ENCODE measurements around the gene PDE6G.

PDE6G gene

GRCh38 chr17:81687770-81688541 lies 31.6 kb upstream of the PDE6G start:
- no peak for DNase-seq

GRCh38 chr17:81686614-81687013 lies 30.3 kb upstream of the PDE6G start:
- no peak for DNase-seq

DNA sequence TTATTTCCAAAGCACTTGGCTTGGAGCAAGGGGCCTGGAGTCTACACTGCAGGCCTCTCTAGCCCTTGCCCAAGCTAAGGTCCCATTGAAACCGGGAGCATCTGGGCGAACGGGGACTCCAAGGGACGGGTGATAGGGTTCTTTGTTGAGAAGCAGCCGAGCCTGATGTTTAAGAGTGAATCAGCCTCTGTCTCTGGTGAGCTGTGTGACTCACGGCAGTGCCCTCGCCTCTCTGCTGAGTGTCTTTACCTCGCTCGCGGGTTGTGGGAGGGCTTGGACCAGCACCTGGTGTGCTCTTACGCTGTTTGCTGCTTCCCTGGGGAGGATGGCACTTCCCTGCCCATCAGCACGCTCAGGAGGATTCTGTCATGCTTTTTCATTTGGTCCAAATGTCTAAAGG lies 28.8 kb upstream of the PDE6G start:
- DNase-seq, result peak; percentile 41

DNA sequence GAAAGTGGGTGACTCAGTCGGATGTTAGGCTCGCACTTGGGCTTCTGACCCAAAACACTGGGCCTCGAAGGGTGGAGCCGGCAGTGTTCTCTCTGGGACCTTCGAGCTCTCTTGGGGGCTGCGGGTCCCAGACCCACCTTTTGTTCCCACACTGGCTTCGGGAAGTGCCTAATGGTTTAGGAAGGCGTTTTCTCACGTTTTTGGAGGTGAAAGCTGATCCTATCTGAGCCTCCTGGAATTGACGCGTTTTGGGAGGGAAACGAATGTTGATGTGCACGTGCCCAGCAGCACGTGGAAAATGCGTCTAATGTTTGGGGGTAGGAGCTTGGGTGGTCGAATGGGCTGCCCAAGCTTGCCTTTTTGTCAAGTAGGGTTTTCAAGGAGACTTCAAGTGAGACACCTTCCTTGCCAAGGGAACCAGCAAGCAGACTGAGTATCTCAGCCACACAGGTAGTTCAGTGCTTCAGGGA lies 28.1 kb upstream of the PDE6G start:
- DNase-seq, result no peak

GRCh38 chr17:81683584-81684441 lies 27.5 kb upstream of the PDE6G start, which contains the start of the genes ARL16 and HGS:
Gene ARL16 (minus strand): TSS chr17:81683797. CDS start chr17:81683753, 44 bp downstream.
Gene HGS (plus strand): TSS chr17:81684011. CDS start chr17:81684067, 56 bp downstream.
- DNase-seq, result peak; percentile 100

- no peak for DNase-seq
These were observed 26.9 kb upstream of the PDE6G start for GRCh38 chr17:81683208-81683583.

- DNase-seq, result no peak
These were observed 26.3 kb upstream of the PDE6G start for GRCh38 chr17:81682565-81683207.

- no peak for DNase-seq
These were observed 25.3 kb upstream of the PDE6G start for GRCh38 chr17:81681672-81682071.

DNA sequence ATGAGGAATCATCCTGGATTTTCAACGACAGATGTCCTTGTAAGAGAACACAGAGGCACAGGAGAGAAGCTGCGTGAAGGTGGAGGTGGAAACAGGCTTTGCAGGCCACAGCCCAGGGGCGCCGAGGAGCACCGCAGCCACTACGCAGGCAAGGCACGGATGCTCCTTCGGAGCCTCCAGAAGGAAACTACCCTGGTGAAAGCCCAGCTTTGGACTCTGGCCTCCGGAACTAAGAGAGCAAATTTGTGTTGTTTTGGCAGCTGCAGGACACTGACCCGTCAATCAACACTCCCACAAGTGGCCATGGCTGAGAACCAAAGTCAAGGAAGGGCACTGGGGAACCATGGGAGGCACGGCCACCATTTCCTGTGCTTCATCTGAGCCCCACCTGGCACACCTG lies 23.8 kb upstream of the PDE6G start:
- no peak for DNase-seq

GRCh38 chr17:81676906-81677305 lies 20.6 kb upstream of the PDE6G start:
- DNase-seq, result no peak

DNA sequence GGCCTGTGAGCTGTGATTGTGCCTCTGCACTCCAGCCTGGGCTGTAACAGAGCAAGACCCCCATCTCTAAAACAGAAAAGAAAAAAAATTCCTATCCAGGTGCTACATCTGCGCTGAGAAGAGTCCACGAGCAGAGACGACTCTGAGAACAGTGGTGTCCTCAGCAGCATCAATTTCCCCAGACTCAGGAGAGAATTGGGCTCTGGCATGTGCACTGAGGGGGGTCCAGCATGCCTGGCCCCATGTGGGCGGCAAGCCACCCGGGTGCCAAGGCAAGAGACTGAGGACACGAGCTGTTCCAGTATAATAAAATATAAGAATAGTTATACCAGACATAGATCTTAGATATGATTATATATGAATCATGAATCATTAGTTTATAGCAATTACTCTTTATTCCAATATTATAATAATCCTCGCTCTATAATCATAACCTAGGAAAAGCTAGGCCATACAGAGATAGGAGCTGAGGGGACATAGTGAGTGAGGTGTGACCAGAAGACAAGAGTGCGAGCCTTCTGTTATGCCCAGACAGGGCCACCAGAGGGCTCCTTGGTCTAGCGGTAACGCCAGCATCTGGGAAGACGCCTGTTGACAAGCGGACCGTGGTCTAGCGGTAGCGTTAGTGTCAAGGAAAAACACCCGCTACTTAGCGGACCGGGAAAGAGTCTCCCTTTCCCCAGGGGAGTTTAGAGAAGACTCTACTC lies 19.3 kb upstream of the PDE6G start:
- peak; percentile 17 for DNase-seq

GRCh38 chr17:81673561-81674258 lies 17.4 kb upstream of the PDE6G start:
- DNase-seq, result no peak

GRCh38 chr17:81672954-81673353 lies 16.6 kb upstream of the PDE6G start:
- no peak for DNase-seq

- no peak for DNase-seq
These were observed 16.2 kb upstream of the PDE6G start for GRCh38 chr17:81672504-81672903.

- no peak for DNase-seq
These were observed 11.4 kb upstream of the PDE6G start for GRCh38 chr17:81667754-81668153.

- DNase-seq, result peak; percentile 98
These were observed 10.2 kb upstream of the PDE6G start, which contains the start of the genes CCDC137 and OXLD1 for GRCh38 chr17:81666342-81667191. Gene CCDC137 (plus strand): TSS chr17:81666737. CDS start chr17:81666767, 30 bp downstream. Gene OXLD1 (minus strand): TSS chr17:81666605. CDS start chr17:81666577, 28 bp downstream.

DNA sequence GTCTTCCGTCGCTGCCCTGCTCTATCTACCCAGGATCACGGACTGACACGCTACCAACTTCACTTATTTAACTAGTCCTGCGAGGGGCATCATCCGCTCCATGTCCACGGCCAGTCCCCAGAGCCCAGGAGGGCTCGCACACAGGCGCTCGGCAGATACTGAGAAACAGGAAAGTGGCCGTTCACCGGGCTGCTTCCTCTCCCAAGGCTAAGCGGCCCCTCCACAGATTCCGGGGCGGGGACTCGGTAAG lies 9.7 kb upstream of the PDE6G start:
- peak; percentile 26 for DNase-seq

DNA sequence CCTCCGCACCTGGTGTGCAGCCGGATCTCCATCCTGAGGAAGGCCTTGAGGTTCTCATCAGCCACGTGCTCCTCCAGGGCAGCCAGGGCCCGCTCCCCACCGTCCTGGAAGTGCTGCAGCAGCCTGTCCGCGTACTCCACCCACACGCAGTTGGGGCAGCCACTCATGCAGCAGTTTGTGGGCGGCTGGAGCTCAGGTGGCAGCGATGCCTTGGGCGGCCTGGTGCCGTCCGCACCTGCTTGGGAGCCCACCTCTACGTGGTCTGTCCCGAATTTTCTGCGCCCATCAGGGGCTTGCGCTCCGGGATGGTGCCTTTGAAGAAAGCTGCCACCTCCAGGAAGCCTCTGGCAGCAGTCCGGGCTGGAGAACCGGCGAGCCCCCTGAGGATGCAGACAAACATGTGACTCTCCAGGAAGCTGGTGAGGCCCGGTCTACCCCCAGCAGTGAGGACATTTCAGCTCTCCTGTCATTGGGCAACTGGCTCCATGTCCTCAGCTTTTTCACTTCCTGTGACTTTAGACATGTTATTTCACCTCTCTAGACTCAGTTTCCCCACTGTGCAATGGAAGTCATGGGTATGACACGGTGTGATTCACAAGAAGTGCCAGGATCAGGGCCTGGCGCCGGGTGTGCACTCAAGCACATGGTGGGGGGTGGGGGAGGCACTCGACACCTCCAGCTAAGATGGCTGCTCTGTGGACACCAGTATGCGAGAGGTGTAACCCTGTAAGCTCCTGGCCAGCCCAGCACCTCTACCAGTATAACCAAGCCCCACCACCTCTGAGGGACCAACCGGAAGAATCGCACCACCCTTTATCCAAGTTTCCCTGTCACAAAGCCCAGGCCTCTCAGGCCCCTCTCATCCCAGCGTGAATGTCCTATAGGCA lies 9.1 kb upstream of the PDE6G start:
- peak; percentile 19 for DNase-seq

DNA sequence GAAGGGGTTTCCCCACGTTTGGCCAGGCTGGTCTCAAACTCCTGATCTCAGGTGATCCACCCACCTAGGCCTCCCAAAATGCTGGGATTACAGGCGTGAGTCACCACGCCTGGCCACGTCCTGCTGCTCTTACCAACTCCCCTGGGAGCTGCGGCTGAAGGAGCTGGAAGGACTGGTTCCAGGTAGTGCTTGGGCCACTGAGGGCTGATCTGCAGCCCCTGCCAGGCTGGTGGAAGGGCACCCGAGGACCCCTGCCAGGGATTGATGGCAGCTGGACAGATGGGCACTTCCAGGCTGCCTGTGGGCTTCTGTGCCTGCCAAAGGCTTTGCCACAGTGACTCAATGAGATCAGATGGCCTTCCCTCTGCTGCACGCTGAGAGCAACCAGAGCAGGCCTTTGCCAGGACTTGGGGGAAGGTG lies 7.7 kb upstream of the PDE6G start:
- no peak for DNase-seq

GRCh38 chr17:81662002-81662401 lies 5.7 kb upstream of the PDE6G start:
- DNase-seq, result no peak

Data from suppressor macrophage treated with lipopolysaccharide for 4 hours (primary cell).